DND-41 (cell line): ENCODE data around the gene CDYL2.

Experiments
- EZH2 ChIP-seq: IDR thresholded peaks from 3 replicates; pipeline ENCODE4 v1.6.1; 2012; ENCODE audit warnings: borderline replicate concordance, low read depth, mild to moderate bottlenecking, moderate library complexity, low read length, inconsistent platforms; ENCODE audit not compliant: severe bottlenecking
- TF ChIP-seq, protein P1 (sequence below): IDR thresholded peaks from 2 replicates; pipeline ENCODE4 v1.5.1; 2012; ENCODE audit warnings: borderline replicate concordance, low read length, moderate library complexity, mild to moderate bottlenecking; ENCODE audit not compliant: poor library complexity, severe bottlenecking; ENCODE audit errors: extremely low read depth

DNA sequence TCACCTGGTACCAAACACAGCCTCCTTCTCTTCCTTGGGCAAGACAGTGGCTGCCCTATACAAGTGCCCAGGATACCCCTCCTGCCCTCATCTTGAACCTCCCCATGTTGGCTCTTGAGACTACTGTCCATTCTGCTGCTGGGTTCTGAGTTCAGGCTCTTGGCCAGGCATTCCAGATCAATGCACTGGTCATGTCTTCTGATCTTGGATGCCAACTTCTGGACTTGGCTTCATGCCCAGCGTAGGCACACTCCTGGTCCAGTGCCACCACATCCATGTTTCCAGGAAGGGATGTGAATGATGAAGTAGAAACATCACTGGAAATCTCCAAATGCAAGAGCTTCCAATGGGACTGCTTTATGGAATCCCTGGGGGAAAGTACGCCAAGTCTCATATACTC is 212.1 kb downstream of the CDYL2 start:
- TF ChIP-seq, protein P1, sequence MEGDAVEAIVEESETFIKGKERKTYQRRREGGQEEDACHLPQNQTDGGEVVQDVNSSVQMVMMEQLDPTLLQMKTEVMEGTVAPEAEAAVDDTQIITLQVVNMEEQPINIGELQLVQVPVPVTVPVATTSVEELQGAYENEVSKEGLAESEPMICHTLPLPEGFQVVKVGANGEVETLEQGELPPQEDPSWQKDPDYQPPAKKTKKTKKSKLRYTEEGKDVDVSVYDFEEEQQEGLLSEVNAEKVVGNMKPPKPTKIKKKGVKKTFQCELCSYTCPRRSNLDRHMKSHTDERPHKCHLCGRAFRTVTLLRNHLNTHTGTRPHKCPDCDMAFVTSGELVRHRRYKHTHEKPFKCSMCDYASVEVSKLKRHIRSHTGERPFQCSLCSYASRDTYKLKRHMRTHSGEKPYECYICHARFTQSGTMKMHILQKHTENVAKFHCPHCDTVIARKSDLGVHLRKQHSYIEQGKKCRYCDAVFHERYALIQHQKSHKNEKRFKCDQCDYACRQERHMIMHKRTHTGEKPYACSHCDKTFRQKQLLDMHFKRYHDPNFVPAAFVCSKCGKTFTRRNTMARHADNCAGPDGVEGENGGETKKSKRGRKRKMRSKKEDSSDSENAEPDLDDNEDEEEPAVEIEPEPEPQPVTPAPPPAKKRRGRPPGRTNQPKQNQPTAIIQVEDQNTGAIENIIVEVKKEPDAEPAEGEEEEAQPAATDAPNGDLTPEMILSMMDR: no peak
- TF ChIP-seq EZH2: no peak
